ENCODE measurements around the gene ATP9B. TPM values are rescaled to one million over a fixed set of nuclear protein-coding genes. Genes with fewer than 3 reads are reported as not detected.
A peak's percentile ranks its signal among the peaks of the same experiment; 100 is the strongest.

Gene ATP9B, protein sequence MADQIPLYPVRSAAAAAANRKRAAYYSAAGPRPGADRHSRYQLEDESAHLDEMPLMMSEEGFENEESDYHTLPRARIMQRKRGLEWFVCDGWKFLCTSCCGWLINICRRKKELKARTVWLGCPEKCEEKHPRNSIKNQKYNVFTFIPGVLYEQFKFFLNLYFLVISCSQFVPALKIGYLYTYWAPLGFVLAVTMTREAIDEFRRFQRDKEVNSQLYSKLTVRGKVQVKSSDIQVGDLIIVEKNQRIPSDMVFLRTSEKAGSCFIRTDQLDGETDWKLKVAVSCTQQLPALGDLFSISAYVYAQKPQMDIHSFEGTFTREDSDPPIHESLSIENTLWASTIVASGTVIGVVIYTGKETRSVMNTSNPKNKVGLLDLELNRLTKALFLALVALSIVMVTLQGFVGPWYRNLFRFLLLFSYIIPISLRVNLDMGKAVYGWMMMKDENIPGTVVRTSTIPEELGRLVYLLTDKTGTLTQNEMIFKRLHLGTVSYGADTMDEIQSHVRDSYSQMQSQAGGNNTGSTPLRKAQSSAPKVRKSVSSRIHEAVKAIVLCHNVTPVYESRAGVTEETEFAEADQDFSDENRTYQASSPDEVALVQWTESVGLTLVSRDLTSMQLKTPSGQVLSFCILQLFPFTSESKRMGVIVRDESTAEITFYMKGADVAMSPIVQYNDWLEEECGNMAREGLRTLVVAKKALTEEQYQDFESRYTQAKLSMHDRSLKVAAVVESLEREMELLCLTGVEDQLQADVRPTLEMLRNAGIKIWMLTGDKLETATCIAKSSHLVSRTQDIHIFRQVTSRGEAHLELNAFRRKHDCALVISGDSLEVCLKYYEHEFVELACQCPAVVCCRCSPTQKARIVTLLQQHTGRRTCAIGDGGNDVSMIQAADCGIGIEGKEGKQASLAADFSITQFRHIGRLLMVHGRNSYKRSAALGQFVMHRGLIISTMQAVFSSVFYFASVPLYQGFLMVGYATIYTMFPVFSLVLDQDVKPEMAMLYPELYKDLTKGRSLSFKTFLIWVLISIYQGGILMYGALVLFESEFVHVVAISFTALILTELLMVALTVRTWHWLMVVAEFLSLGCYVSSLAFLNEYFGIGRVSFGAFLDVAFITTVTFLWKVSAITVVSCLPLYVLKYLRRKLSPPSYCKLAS
- total RNA-seq, result 10 to 100 TPM; 15.6 to 44.1 (median 21.6) TPM

DNA sequence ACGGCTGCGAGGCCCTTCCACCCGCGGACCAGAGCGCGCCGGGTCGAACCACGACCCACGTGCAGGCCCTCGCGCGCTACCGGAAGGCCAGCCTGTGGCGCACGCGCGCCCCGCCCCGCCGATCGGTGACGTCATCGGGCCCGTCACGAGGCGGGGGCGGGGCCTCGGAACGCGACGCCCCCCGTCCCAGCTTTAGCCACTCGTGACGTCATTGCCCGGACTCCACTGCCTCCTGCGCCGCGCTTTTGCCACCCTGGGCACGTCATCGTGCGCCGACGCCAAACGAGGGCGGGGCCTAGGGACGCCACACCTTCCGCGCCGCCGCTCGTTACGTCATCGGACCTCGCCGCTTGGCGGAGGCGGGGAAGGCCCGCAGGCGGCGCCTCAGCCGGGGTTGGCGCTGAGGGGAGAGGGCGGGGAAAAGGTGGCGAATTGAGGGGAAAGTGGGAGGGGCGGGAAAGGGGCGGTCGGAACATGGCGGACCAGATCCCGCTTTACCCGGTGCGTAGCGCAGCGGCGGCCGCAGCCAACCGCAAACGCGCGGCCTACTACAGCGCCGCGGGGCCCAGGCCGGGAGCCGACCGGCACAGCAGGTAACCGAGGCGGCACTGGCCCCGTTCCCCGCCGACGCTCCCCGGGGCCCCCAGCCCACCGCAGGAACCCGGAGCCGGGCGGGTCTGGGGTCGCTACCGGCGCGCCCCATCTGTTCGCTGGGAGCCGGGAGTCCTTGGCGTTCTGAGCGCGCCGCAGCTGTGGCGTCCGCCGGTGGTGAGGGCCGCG lies at the start of gene ATP9B:
Gene ATP9B, plus strand, starts transcription at position 458 of the 780 bp plus-strand sequence. Its CDS starts 17 bp downstream, at position 475.
- 0% methylated on average over 1 to 3 of the region's 112 CpGs; no CpG with 5 or more reads in 7 of the 10 experiments for WGBS, 10 experiments
- peaks cover 3 to 6% of the 10 kb centered on the region in 2 donors for H3K4me1 ChIP-seq (replicated peaks in 1 of 2)
- in situ Hi-C loops (cut with MboI; ENCODE audit: low pct_unique_long_range_greater_than_20kb in 2 of 9, low sequenced_read_pairs in 9 of 9, unreplicated experiment in 9 of 9), result no loop called here
- ATAC-seq (replicated peaks in 6 of 8), result peak; percentile 83 to 93 (median 92)
- peak within 1 kb of the TSS; percentile 66 to 97 (median 90) for H3K4me3 ChIP-seq
- peak within 1 kb of the TSS; percentile 82 to 92 for H3K27ac ChIP-seq

GRCh38 chr18:79019881-79020280 lies 49.3 kb upstream of the ATP9B start:
- WGBS, 10 experiments, result 44 to 100% (median 61%) methylated on average over 1 to 7 of the region's 7 CpGs; no CpG with 5 or more reads in 4 of the 10 experiments
- in situ Hi-C loops (cut with MboI; ENCODE audit: low pct_unique_long_range_greater_than_20kb in 2 of 9, low sequenced_read_pairs in 9 of 9, unreplicated experiment in 9 of 9), result no loop called here
- Histone ChIP-seq H3K4me3 (no peak overlapping the region), H3K27ac (no peak overlapping the region), H3K4me1 (replicated peaks in 1 of 2) (no peaks in the 10 kb centered on the region)
- no peak for ATAC-seq (replicated peaks in 6 of 8)

- Histone ChIP-seq H3K27ac (no peak overlapping the region), H3K4me3 (no peak overlapping the region), H3K4me1 (replicated peaks in 1 of 2) (no peaks in the 10 kb centered on the region)
- in situ Hi-C loops (cut with MboI; ENCODE audit: low pct_unique_long_range_greater_than_20kb in 2 of 9, low sequenced_read_pairs in 9 of 9, unreplicated experiment in 9 of 9), result no loop called here
- no peak for ATAC-seq (replicated peaks in 6 of 8)
- 38 to 100% (median 98%) methylated on average over 1 to 9 of the region's 25 CpGs; no CpG with 5 or more reads in 5 of the 10 experiments for WGBS, 10 experiments
These were observed 46.6 kb upstream of the ATP9B start for GRCh38 chr18:79022603-79023002.

GRCh38 chr18:79026491-79026890 lies 42.7 kb upstream of the ATP9B start:
- H3K4me3 ChIP-seq, result no peak overlapping the region
- WGBS, 10 experiments, result 20 to 90% (median 80%) methylated on average over 1 to 2 of the region's 5 CpGs; no CpG with 5 or more reads in 7 of the 10 experiments
- H3K4me1 ChIP-seq (replicated peaks in 1 of 2), result no peaks in the 10 kb centered on the region
- no peak for ATAC-seq (replicated peaks in 6 of 8)
- no peak overlapping the region for H3K27ac ChIP-seq
- in situ Hi-C loops (cut with MboI; ENCODE audit: low pct_unique_long_range_greater_than_20kb in 2 of 9, low sequenced_read_pairs in 9 of 9, unreplicated experiment in 9 of 9), result no loop called here

DNA sequence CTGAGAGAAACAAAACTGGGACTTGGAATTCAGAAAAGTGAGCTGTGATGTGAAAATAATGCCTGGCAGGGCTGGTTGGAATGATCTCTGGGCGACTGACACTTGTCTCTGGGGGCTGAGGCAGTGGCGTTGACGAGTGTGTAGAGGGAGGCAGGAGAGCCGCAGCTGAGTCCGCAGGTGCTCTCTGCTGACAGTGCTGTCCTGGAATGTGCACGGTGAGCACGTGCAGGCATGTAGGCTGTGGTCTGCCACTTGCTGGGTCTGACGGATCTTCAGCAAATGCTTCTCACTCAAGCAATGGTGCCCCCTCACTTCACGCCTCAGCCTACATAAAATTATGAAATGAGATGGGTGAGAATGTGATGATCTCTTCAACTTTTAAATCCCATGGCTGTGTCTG lies 38.5 kb upstream of the ATP9B start:
- Histone ChIP-seq H3K4me1 (replicated peaks in 1 of 2) (no peaks in the 10 kb centered on the region), H3K27ac (no peak overlapping the region), H3K4me3 (no peak overlapping the region)
- in situ Hi-C loops (cut with MboI; ENCODE audit: low pct_unique_long_range_greater_than_20kb in 2 of 9, low sequenced_read_pairs in 9 of 9, unreplicated experiment in 9 of 9), result no loop called here
- WGBS, 10 experiments, result 0 to 100% (median 82%) methylated on average over 1 to 9 of the region's 9 CpGs; no CpG with 5 or more reads in 2 of the 10 experiments
- no peak for ATAC-seq (replicated peaks in 6 of 8)

- no peak for ATAC-seq (replicated peaks in 6 of 8)
- 0 to 90% (median 52%) methylated on average over 1 to 5 of the region's 5 CpGs; no CpG with 5 or more reads in 2 of the 10 experiments for WGBS, 10 experiments
- Histone ChIP-seq H3K4me1 (replicated peaks in 1 of 2) (no peaks in the 10 kb centered on the region), H3K27ac (no peak overlapping the region), H3K4me3 (no peak overlapping the region)
- in situ Hi-C loops (cut with MboI; ENCODE audit: low pct_unique_long_range_greater_than_20kb in 2 of 9, low sequenced_read_pairs in 9 of 9, unreplicated experiment in 9 of 9), result no loop called here
These were observed 26.9 kb upstream of the ATP9B start for GRCh38 chr18:79042276-79042675.

DNA sequence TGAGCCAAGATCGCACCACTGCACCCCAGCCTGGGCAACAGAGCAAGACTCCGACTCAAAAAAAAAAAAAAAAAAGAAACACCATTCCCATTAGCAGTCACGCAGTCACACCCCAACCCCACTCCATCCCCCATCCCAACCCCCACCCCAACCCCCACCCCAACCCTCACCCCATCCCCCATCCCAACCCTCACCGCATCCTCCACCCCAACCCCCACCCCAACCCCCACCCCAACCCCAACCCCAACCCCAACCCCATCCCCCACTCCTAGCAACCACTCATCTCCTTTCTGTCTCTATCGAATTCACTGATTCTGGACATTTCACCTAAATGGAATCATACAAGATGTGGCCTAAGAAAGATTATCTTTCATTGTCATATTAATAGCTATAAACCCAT lies 25.9 kb upstream of the ATP9B start:
- Histone ChIP-seq H3K4me1 (replicated peaks in 1 of 2) (no peaks in the 10 kb centered on the region), H3K4me3 (no peak overlapping the region), H3K27ac (no peak overlapping the region)
- ATAC-seq (replicated peaks in 6 of 8), result no peak
- in situ Hi-C loops (cut with MboI; ENCODE audit: low pct_unique_long_range_greater_than_20kb in 2 of 9, low sequenced_read_pairs in 9 of 9, unreplicated experiment in 9 of 9), result no loop called here
- WGBS, 10 experiments, result 100% methylated on average over 1 of the region's 5 CpGs; no CpG with 5 or more reads in 9 of the 10 experiments

DNA sequence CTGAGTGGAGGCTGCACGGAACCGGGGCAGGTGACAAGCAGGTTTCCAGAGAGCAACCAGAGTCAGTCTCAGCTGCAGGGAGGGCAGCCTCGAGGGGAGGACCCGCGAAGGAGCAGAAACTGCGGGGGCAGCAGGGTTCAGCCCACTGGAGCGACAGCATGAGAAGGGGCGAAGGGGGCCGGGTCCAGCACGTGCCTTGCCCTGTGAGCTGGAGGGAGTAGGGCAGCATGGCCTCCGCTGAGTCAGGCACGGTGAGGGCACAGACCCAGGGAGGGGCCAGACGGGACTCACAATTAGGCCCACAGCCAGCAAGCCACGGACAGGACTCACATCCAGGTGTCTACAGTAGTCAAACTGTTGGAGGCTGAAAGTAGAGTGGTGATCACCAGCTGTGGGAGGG lies 22.7 kb upstream of the ATP9B start:
- no peaks in the 10 kb centered on the region for H3K4me1 ChIP-seq (replicated peaks in 1 of 2)
- H3K27ac ChIP-seq, result no peak overlapping the region
- ATAC-seq (replicated peaks in 6 of 8), result peak in 2 of 8 experiments; percentile 31 to 33
- 27 to 80% (median 55%) methylated on average over 2 to 9 of the region's 14 CpGs; no CpG with 5 or more reads in 4 of the 10 experiments for WGBS, 10 experiments
- H3K4me3 ChIP-seq, result no peak overlapping the region
- in situ Hi-C loops (cut with MboI; ENCODE audit: low pct_unique_long_range_greater_than_20kb in 2 of 9, low sequenced_read_pairs in 9 of 9, unreplicated experiment in 9 of 9), result no loop called here

DNA sequence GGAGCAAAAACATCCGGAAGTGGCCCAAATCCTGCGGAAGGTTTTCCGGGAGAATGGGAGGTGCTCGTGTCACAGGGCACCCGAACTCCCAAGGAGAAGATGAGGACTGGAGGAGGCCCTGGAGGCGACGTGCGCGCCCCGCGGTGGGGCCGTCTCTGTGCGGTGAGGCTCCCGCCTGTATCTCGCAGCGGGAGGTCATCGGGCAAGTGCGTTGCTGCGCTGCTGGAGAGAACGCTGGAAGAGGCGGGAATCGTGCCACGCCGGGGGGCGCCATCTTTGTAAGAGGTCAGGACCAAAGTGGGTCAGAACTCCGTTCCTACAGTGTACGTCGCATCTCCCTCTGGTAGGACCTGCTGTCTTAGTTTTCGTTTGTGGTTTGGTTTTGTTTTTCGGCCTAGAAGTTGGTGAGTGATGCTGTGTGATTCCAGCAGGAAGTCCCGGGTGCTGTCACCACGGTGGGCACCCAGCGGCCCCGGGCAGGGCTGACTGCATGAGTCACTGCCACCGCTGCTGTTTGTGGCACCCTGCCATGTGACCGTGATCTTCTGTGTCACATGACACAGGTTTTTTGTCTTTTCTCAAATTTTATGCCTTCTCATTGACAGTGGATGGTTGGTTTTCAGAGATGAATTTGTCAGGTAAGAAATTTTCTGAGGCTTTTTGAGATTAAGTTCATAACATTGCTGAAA lies 21.5 kb upstream of the ATP9B start:
- H3K4me1 ChIP-seq (replicated peaks in 1 of 2), result no peaks in the 10 kb centered on the region
- in situ Hi-C loops (cut with MboI; ENCODE audit: low pct_unique_long_range_greater_than_20kb in 2 of 9, low sequenced_read_pairs in 9 of 9, unreplicated experiment in 9 of 9), result no loop called here
- ATAC-seq (replicated peaks in 6 of 8), result no peak
- no peak overlapping the region for H3K4me3 ChIP-seq
- WGBS, 10 experiments, result 70 to 96% (median 90%) methylated on average over 1 to 17 of the region's 36 CpGs; no CpG with 5 or more reads in 1 of the 10 experiments
- H3K27ac ChIP-seq, result no peak overlapping the region

DNA sequence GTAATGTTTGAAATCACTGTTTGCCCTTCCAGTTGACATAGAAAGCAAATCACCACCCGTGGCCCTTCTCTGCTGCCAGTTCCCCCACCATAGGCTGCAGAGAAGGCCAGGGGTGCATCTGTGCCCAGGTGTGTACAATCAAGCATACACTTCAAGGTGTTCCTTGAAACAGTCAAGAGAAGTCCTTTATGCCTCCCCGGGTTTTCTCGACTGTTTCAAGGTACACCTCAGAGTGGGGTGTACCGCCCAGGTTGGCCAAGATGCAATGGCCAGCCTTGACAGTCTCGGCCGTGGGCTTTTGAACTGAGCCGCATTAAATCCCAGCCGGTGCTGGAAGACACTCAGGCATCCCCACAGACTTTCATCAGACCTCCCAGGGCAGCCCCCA lies 21.0 kb upstream of the ATP9B start:
- 0 to 100% (median 83%) methylated on average over 1 to 5 of the region's 8 CpGs; no CpG with 5 or more reads in 3 of the 10 experiments for WGBS, 10 experiments
- Histone ChIP-seq H3K4me3 (no peak overlapping the region), H3K27ac (no peak overlapping the region), H3K4me1 (replicated peaks in 1 of 2) (no peaks in the 10 kb centered on the region)
- ATAC-seq (replicated peaks in 6 of 8), result no peak
- in situ Hi-C loops (cut with MboI; ENCODE audit: low pct_unique_long_range_greater_than_20kb in 2 of 9, low sequenced_read_pairs in 9 of 9, unreplicated experiment in 9 of 9), result no loop called here

DNA sequence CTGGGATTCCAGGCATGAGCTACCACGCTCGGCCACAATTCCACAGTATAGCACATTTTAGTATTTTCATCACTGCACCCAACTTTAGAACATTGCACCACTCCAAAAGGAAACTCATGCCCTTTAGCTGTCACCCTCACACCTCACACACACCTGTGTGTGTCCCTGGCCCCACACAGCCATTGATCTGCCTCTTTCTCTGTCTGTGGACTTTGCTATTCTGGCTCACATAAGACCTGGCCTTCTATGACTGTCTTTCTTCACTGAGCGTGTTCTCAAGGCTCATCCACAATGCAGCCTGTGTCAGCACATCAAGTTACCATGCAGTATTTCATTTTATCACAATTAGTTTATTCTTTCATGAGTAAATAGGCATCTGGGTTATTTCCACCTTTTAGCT lies 19.7 kb upstream of the ATP9B start:
- Histone ChIP-seq H3K27ac (no peak overlapping the region), H3K4me3 (no peak overlapping the region), H3K4me1 (replicated peaks in 1 of 2) (no peaks in the 10 kb centered on the region)
- in situ Hi-C loops (cut with MboI; ENCODE audit: low pct_unique_long_range_greater_than_20kb in 2 of 9, low sequenced_read_pairs in 9 of 9, unreplicated experiment in 9 of 9), result no loop called here
- no peak for ATAC-seq (replicated peaks in 6 of 8)
- 0 to 100% (median 80%) methylated on average over 1 to 3 of the region's 3 CpGs; no CpG with 5 or more reads in 5 of the 10 experiments for WGBS, 10 experiments

DNA sequence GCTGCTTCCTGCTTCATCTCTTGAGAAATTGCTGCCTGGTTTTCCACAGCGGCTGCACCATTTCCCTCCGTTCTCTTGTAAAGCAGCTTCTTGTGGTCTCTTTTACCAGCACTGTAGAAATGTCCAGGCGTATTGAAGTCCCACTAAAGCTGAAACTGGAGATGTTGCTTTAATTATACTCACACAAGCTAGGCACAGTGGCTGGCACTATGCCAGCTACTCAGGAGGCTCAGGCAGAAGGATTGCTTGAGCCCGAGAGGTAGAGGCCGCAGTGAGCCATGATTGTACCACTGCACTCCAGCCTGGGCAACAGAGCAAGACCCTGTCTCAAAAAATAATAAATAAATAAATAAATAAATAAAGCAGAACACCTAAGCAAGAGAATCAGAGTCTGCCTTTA lies 19.2 kb upstream of the ATP9B start:
- no peak overlapping the region for H3K27ac ChIP-seq
- in situ Hi-C loops (cut with MboI; ENCODE audit: low pct_unique_long_range_greater_than_20kb in 2 of 9, low sequenced_read_pairs in 9 of 9, unreplicated experiment in 9 of 9), result no loop called here
- ATAC-seq (replicated peaks in 6 of 8), result no peak
- no peak overlapping the region for H3K4me3 ChIP-seq
- no peaks in the 10 kb centered on the region for H3K4me1 ChIP-seq (replicated peaks in 1 of 2)
- 83 to 100% (median 94%) methylated on average over 1 to 5 of the region's 5 CpGs; no CpG with 5 or more reads in 3 of the 10 experiments for WGBS, 10 experiments

Measured in motor neuron (in vitro differentiated cells).